MV-4-11 (cell line): ENCODE data around the gene SHD.
"Not testable (repeated sequence)": the region's sequence is repeated elsewhere in the genome, so short reads cannot be mapped to it uniquely, and the experiment has no call there.

ENCODE experiments used
- DNase-seq: peaks from one replicate; lab custom pipeline; 2025; lab: John Stamatoyannopoulos, UW

The SHD gene

DNA sequence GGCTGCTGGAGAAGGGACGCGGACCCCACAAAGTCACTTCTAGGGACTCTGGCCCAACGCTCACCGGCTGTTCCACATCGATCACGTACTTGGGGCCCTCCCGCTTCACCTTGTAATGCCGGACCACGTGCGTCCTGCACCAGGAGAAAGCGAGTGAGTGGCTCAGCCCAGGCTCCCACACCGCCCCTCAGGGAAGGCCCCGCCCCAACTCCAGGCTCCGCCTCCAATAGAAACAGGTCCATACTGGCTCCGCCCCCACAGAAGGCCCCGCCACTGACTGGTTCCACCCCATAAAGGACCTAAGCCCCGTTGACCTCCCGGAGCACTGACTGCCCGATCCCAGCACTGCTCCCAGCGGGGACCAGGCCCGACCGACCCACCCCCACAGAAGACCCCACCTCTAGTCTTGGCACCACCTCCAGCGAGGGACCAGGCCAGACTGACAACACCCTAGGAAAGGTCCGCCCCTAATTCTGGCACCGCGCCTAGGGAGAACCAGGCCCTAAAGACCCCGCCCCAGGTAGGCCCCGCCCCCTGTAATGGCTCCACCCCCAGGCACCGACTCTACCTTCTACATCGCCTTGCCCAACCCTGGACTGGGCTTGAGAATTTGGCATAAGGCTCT is 48.3 kb downstream of the SHD start:
- peak; percentile 17 for DNase-seq

DNA sequence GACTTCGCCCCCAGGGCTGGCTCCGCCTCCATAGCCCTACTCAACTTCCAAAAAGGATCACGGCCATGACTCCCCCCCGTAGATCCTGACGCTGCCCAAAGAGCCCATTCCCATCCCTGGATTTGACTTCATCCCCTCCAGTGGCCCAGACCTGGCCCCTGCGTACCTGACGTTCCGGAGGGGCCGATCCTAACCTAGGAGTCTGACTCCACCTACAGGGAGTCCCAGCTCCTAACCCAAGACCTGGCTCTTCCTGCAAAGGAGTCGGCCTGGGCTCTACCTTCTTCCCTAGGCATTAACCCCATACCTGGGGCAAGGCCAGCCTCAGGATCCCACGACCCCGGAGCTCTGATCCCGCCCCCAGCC is 48.8 kb downstream of the SHD start:
- DNase-seq: no peak

DNA sequence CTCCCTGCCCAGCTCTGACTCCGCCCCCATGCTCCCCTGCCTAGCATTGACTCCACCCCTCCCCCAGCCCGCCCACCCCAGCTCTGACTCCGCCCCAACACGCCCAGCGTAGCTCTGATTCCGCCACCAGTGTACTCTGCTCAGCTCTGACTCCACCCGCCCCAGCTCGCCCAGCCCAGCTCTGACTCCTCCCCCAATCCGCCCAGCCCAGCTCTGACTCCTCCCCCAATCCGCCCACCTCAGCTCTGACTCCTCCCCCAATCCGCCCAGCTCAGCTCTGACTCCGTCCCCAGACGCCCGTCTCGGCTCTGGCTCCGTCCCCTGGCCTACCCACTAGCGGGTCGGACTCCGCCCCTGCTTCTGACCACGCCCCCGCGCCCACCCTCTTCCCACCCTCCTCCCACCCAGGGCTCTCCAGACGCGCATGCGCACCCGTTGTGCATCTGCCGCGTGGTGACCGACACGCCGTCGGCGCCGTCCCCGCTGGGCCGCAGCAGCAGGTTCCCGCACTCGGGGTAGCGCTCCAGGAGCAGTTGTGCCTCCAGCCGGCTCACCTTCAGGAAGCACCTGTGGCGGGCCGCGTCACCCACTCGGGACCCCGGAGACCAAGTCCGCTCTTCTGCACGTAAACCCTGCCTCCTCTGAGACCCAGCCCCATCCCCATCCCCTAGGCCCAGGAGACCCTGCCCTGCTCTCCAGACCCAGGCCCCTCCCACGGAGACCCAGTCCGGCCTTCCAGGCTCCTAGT is 49.4 kb downstream of the SHD start:
- DNase-seq: no peak

DNA sequence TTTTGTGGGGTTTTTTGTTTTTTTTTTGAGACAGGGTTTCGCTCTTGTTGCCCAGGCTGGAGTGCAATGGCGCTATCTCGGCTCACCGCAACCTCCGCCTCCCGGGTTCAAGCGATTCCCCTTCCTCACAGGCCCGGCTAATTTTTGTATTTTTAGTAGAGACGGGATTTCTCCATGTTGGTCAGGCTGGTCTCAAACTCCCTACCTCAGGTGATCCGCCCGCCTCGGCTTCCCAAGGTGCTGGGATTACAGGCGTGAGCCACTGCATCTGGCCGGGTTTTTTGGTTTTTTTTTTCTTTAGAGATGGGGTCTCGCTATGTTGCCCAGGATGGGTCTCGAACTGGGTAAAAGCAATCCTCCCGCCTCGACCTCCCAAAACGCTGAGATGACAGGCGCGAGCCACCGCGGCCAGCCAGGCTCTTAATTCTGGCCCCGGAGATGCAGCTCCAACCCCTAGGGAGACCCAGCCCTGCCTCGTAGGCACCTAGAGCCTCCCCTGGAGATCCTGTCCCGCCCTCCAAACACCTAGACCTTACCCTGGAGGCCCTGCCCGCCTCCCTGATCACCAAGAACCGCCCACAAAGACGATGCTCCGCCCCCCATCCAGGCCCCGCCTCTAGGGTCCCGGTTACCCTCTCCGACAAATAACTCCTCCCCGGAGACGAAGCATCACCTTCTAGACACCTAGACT is 50.1 kb downstream of the SHD start:
- DNase-seq: not testable (repeated sequence)

DNA sequence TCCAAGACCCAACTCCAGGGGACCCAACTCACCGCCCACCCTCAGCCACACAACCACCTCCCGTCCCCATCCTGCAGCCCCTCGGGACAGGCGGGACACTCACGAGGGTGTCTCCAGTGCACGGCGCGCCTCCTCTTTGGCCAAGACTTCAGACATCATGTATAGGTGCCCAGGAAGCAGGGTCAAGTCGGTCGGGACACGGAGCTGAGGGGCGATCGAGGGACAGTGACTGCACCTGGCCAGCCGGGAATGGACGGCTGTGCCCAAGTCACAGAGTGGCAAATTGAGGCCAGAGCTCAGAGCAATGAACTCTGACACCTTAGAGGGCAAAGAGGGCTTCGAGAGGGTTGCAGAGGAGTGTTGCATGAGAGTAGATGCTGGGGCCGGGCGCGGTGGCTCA is 50.8 kb downstream of the SHD start:
- no peak for DNase-seq

DNA sequence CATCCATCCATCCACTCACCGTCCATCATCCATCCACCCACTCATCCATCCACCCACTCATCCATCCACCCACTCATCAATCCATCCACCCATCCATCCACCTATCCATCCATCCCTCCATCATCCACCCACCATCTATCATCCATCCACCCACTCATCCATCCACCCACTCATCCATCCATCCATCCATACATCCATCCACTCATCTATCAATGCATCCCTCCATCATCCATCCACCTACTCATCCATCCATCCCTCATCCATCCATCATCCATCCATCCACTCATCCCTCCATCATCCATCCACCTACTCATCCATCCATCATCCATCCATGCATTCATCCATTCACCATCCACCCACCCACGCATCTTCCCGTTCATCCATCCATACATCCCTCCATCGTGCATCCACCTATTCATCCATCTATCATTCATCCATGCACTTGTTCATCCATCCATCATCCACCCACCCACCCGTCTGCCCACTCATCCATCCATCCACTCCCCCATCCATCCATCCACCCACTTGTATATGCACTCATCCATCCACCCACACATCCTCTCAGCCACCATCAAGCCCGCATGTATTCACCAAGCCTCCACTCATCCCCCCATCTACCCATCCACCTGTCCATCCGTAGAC is 56.0 kb downstream of the SHD start:
- no peak for DNase-seq

DNA sequence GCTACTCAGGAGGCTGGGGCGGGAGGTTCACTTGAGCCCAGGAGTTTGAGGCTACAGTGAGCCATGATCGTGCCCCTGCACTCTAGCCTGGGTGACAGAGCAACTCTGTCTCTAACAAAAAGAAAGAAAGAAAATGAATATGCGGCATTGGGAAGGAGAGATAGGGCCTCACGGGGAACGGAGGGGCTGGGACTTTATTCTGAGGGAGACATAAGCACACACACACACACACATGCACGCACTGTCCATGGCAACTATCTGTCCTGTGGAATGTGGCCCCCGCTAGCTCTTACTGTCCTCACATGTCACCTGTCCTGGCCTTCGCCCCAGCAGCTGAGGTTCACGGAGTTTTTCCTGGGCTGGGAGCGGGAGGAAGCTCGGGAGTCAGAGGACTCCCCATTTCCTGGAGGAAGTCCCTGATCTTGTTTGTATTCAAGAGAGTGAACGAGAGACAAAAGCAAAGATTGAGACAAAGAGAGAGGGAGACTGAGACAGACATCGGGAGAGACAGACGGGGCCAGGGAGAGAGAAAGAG is 58.9 kb downstream of the SHD start:
- no peak for DNase-seq

DNA sequence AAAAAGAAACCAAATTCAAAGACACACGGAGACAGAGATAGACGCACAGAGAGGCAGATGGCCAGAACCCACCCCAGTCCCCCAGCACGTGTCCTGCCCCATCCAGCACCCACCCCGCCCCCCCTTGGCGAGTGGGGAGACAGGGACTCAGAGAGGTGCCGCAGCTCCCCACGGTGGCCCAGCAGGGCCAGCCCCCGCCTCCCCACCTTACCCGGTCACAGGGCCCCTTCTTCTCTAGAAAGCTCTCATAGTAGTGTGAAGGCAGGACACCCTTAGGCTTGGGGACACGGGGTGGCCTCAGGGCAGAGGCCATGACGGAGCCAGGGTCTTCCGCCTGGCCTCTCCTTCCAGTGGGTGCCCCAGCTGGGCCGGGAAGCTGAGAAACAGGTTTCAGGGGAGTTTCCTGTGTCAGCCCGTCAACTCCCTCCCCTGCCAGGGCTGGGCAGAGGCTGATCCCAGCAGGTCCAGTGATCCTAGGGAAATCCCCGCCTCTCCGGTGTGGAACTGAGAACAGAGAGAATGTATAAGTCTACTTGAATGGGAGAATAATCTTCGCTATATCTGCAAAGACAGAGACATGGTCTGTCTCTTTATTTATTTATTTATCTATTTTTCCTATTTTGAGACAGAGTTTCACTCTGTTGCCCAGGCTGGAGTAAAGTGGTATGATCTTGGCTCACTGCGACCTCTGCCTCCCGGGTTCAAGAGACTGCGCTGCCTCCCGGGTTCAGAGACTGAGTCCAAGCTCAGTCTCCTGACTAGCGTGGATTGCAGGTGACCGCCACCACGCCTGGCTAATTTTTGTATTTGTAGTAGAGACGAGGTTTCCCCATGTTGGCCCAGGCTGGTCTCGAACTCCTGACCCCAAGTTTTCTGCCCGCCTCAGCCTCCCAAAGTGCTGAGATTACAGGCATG is 59.6 kb downstream of the SHD start, which contains the start of gene STAP2:
Gene STAP2 (minus strand): TSS at position 387 of the 915 bp plus-strand sequence. CDS start 74 bp downstream, at position 313.
- no peak for DNase-seq
